Measurements from ENCODE around the gene PFDN2.

The PFDN2 gene

GRCh38 chr1:161099090-161099802 lies 18.6 kb downstream of the PFDN2 start:
- Histone ChIP-seq H3K36me3 (ENCODE audit: control insufficient read depth in 2 of 2, insufficient read depth in 2 of 2, low read length in 2 of 2) (peaks cover 9 to 13% of the 10 kb centered on the region in 2 donors), H3K27me3 (ENCODE audit: control insufficient read depth in 1 of 2, insufficient read depth in 2 of 2, low read length in 2 of 2) (no peaks in the 10 kb centered on the region), H3K4me1 (ENCODE audit: control insufficient read depth, insufficient read depth, low read length) (peaks cover 18% of the 10 kb centered on the region), H3K9ac (ENCODE audit: low read length in 2 of 2) (peak overlapping the region; percentile 73 to 82), H3K27ac (ENCODE audit: low read length) (peak overlapping the region; percentile 74), H3K9me3 (ENCODE audit: control insufficient read depth in 2 of 2, low read length in 2 of 2) (no peaks in the 10 kb centered on the region), H3K4me3 (ENCODE audit: low read length in 2 of 2) (peak overlapping the region in 1 of 2 donors; percentile 96)

- no peaks in the 10 kb centered on the region for H3K9me3 ChIP-seq (ENCODE audit: control insufficient read depth in 2 of 2, low read length in 2 of 2)
- peak within 1 kb of the TSS; percentile 73 to 82 for H3K9ac ChIP-seq (ENCODE audit: low read length in 2 of 2)
- H3K36me3 ChIP-seq (ENCODE audit: control insufficient read depth in 2 of 2, insufficient read depth in 2 of 2, low read length in 2 of 2), result peaks cover 9 to 13% of the 10 kb centered on the region in 2 donors
- H3K27ac ChIP-seq (ENCODE audit: low read length), result peak within 1 kb of the TSS; percentile 74
- no peaks in the 10 kb centered on the region for H3K27me3 ChIP-seq (ENCODE audit: control insufficient read depth in 1 of 2, insufficient read depth in 2 of 2, low read length in 2 of 2)
- peaks cover 18% of the 10 kb centered on the region for H3K4me1 ChIP-seq (ENCODE audit: control insufficient read depth, insufficient read depth, low read length)
- peak within 1 kb of the TSS; percentile 92 to 96 for H3K4me3 ChIP-seq (ENCODE audit: low read length in 2 of 2)
Measured at GRCh38 chr1:161098210-161099068, 19.4 kb downstream of the PFDN2 start, which contains the start of gene KLHDC9. KLHDC9 (plus strand) TSS chr1:161098361; CDS start chr1:161098536, 175 bp downstream.

GRCh38 chr1:161096530-161096929 lies 21.3 kb downstream of the PFDN2 start:
- H3K36me3 ChIP-seq (ENCODE audit: control insufficient read depth in 2 of 2, insufficient read depth in 2 of 2, low read length in 2 of 2), result peaks cover under 1 to 6% of the 10 kb centered on the region in 2 donors
- no peaks in the 10 kb centered on the region for H3K27me3 ChIP-seq (ENCODE audit: control insufficient read depth in 1 of 2, insufficient read depth in 2 of 2, low read length in 2 of 2)
- H3K9me3 ChIP-seq (ENCODE audit: control insufficient read depth in 2 of 2, low read length in 2 of 2), result no peaks in the 10 kb centered on the region
- peak overlapping the region; percentile 18 for H3K27ac ChIP-seq (ENCODE audit: low read length)
- no peak overlapping the region for H3K9ac ChIP-seq (ENCODE audit: low read length in 2 of 2)
- no peak overlapping the region for H3K4me3 ChIP-seq (ENCODE audit: low read length in 2 of 2)
- peaks cover 18% of the 10 kb centered on the region for H3K4me1 ChIP-seq (ENCODE audit: control insufficient read depth, insufficient read depth, low read length)

DNA sequence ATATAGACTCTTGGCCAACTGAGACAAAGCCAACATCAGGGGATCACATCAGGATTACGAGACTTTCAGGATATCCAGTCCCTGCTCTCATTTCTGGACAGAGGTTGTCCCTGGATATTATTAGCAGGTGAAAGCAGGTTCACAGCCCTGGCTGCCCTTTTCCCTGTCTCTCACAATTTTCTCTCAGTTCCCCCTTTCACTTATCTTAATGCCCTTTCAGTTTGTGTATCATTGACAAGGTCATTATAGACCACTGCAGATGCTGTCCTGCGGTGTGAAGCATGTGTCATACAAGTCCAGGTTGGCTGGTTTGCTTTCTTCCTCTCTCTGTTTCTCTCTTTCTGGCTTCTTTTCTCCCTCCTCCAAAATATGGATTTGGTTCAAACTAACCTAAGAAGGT lies 21.8 kb downstream of the PFDN2 start:
- no peaks in the 10 kb centered on the region for H3K27me3 ChIP-seq (ENCODE audit: control insufficient read depth in 1 of 2, insufficient read depth in 2 of 2, low read length in 2 of 2)
- H3K9me3 ChIP-seq (ENCODE audit: control insufficient read depth in 2 of 2, low read length in 2 of 2), result no peaks in the 10 kb centered on the region
- H3K27ac ChIP-seq (ENCODE audit: low read length), result peak overlapping the region; percentile 18
- no peak overlapping the region for H3K4me3 ChIP-seq (ENCODE audit: low read length in 2 of 2)
- peaks cover 18% of the 10 kb centered on the region for H3K4me1 ChIP-seq (ENCODE audit: control insufficient read depth, insufficient read depth, low read length)
- no peak overlapping the region for H3K9ac ChIP-seq (ENCODE audit: low read length in 2 of 2)
- peaks cover 0 to 4% of the 10 kb centered on the region in 2 donors for H3K36me3 ChIP-seq (ENCODE audit: control insufficient read depth in 2 of 2, insufficient read depth in 2 of 2, low read length in 2 of 2)

GRCh38 chr1:161095230-161095629 lies 22.6 kb downstream of the PFDN2 start:
- Histone ChIP-seq H3K4me3 (ENCODE audit: low read length in 2 of 2) (no peak overlapping the region), H3K9ac (ENCODE audit: low read length in 2 of 2) (no peak overlapping the region), H3K27ac (ENCODE audit: low read length) (no peak overlapping the region), H3K27me3 (ENCODE audit: control insufficient read depth in 1 of 2, insufficient read depth in 2 of 2, low read length in 2 of 2) (no peaks in the 10 kb centered on the region), H3K4me1 (ENCODE audit: control insufficient read depth, insufficient read depth, low read length) (peaks cover 18% of the 10 kb centered on the region), H3K9me3 (ENCODE audit: control insufficient read depth in 2 of 2, low read length in 2 of 2) (no peaks in the 10 kb centered on the region), H3K36me3 (ENCODE audit: control insufficient read depth in 2 of 2, insufficient read depth in 2 of 2, low read length in 2 of 2) (no peaks in the 10 kb centered on the region)

DNA sequence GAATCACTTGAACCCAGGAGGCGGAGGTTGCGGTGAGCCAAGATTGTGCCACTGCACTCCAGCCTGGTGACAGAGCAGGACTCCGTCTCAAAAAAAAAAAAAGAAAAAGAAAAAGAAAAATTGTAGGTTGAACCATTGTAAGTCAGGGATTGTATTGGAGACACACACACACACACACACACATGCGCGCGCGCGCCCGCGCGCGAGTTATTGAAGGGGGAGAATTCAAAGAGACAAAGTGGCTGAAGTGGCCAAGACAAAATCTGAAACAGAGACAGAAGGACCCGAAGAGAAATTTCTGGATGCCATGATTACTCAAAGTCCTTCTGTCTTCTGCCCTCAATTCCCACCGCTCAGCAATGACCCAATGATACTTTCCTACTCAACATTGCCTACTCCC lies 23.4 kb downstream of the PFDN2 start:
- H3K9me3 ChIP-seq (ENCODE audit: control insufficient read depth in 2 of 2, low read length in 2 of 2), result no peaks in the 10 kb centered on the region
- peaks cover 18% of the 10 kb centered on the region for H3K4me1 ChIP-seq (ENCODE audit: control insufficient read depth, insufficient read depth, low read length)
- H3K9ac ChIP-seq (ENCODE audit: low read length in 2 of 2), result no peak overlapping the region
- no peak overlapping the region for H3K27ac ChIP-seq (ENCODE audit: low read length)
- no peak overlapping the region for H3K4me3 ChIP-seq (ENCODE audit: low read length in 2 of 2)
- no peaks in the 10 kb centered on the region for H3K36me3 ChIP-seq (ENCODE audit: control insufficient read depth in 2 of 2, insufficient read depth in 2 of 2, low read length in 2 of 2)
- H3K27me3 ChIP-seq (ENCODE audit: control insufficient read depth in 1 of 2, insufficient read depth in 2 of 2, low read length in 2 of 2), result no peaks in the 10 kb centered on the region

DNA sequence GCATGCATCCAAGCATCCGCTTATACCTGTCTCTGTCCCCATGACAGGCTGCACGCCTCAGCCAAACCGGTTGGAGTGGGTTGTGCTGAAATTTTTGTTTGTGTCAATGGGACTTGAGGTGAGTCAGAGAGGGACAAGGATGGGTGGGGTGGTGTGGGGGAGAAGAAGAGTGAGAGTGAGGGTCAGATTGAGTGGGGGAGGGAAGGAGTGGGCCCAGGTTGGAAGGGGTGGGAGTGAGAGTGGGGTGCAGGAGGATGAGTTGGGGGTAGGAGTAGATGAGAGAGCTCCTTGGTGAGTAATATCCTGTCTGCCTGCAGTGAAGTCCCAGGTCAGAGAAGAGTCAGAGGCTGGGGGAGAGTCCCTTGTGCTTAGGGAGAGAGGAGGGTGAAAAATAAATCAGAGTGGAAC lies 25.2 kb downstream of the PFDN2 start:
- H3K9ac ChIP-seq (ENCODE audit: low read length in 2 of 2), result no peak overlapping the region
- H3K9me3 ChIP-seq (ENCODE audit: control insufficient read depth in 2 of 2, low read length in 2 of 2), result no peaks in the 10 kb centered on the region
- no peak overlapping the region for H3K4me3 ChIP-seq (ENCODE audit: low read length in 2 of 2)
- H3K27me3 ChIP-seq (ENCODE audit: control insufficient read depth in 1 of 2, insufficient read depth in 2 of 2, low read length in 2 of 2), result no peaks in the 10 kb centered on the region
- peaks cover 9% of the 10 kb centered on the region for H3K4me1 ChIP-seq (ENCODE audit: control insufficient read depth, insufficient read depth, low read length)
- no peaks in the 10 kb centered on the region for H3K36me3 ChIP-seq (ENCODE audit: control insufficient read depth in 2 of 2, insufficient read depth in 2 of 2, low read length in 2 of 2)
- no peak overlapping the region for H3K27ac ChIP-seq (ENCODE audit: low read length)

DNA sequence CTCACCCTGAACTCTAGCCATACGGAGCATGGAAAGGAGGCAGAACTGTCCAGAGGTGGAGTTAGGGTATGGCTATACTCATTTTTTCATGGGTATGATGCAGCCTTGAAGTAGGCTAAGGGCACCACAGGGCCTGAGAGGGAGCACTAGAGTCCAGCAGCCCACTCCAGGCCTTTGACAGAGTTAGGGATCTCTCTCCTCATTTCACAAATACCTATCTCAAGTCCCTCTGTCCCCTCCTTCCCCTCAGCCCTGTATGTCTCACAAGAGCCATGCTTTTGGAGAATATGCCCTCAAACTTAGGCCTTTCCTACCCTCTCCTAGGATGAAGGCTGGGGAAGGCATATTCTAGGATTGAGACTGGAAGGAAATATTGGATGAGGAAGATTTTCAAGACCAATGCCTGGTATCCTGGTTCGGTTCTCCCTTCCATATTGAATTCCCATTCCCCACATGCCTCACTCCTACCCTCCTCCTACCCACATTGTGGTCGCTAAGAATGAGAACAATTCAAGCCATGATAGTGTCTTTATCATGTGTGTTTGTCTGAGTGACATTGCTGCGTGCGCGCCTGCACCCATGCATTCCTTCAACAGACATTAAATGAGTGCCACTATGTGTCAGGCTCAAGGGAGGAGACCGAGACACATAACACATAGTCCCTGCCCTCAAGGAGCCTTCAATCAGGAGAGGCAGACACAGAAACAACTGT lies 25.9 kb downstream of the PFDN2 start:
- H3K9me3 ChIP-seq (ENCODE audit: control insufficient read depth in 2 of 2, low read length in 2 of 2), result no peaks in the 10 kb centered on the region
- no peak overlapping the region for H3K27ac ChIP-seq (ENCODE audit: low read length)
- H3K27me3 ChIP-seq (ENCODE audit: control insufficient read depth in 1 of 2, insufficient read depth in 2 of 2, low read length in 2 of 2), result no peaks in the 10 kb centered on the region
- no peak overlapping the region for H3K9ac ChIP-seq (ENCODE audit: low read length in 2 of 2)
- H3K36me3 ChIP-seq (ENCODE audit: control insufficient read depth in 2 of 2, insufficient read depth in 2 of 2, low read length in 2 of 2), result no peaks in the 10 kb centered on the region
- H3K4me3 ChIP-seq (ENCODE audit: low read length in 2 of 2), result no peak overlapping the region
- peaks cover 2% of the 10 kb centered on the region for H3K4me1 ChIP-seq (ENCODE audit: control insufficient read depth, insufficient read depth, low read length)

GRCh38 chr1:161091093-161091492 lies 26.7 kb downstream of the PFDN2 start:
- no peaks in the 10 kb centered on the region for H3K27me3 ChIP-seq (ENCODE audit: control insufficient read depth in 1 of 2, insufficient read depth in 2 of 2, low read length in 2 of 2)
- no peaks in the 10 kb centered on the region for H3K36me3 ChIP-seq (ENCODE audit: control insufficient read depth in 2 of 2, insufficient read depth in 2 of 2, low read length in 2 of 2)
- H3K4me1 ChIP-seq (ENCODE audit: control insufficient read depth, insufficient read depth, low read length), result no peaks in the 10 kb centered on the region
- H3K27ac ChIP-seq (ENCODE audit: low read length), result no peak overlapping the region
- no peaks in the 10 kb centered on the region for H3K9me3 ChIP-seq (ENCODE audit: control insufficient read depth in 2 of 2, low read length in 2 of 2)
- no peak overlapping the region for H3K4me3 ChIP-seq (ENCODE audit: low read length in 2 of 2)
- no peak overlapping the region for H3K9ac ChIP-seq (ENCODE audit: low read length in 2 of 2)

GRCh38 chr1:161090617-161091016 lies 27.2 kb downstream of the PFDN2 start:
- H3K4me3 ChIP-seq (ENCODE audit: low read length in 2 of 2), result no peak overlapping the region
- H3K9me3 ChIP-seq (ENCODE audit: control insufficient read depth in 2 of 2, low read length in 2 of 2), result no peaks in the 10 kb centered on the region
- H3K36me3 ChIP-seq (ENCODE audit: control insufficient read depth in 2 of 2, insufficient read depth in 2 of 2, low read length in 2 of 2), result no peaks in the 10 kb centered on the region
- no peak overlapping the region for H3K27ac ChIP-seq (ENCODE audit: low read length)
- H3K27me3 ChIP-seq (ENCODE audit: control insufficient read depth in 1 of 2, insufficient read depth in 2 of 2, low read length in 2 of 2), result no peaks in the 10 kb centered on the region
- no peak overlapping the region for H3K9ac ChIP-seq (ENCODE audit: low read length in 2 of 2)
- H3K4me1 ChIP-seq (ENCODE audit: control insufficient read depth, insufficient read depth, low read length), result no peaks in the 10 kb centered on the region
